HEK293 (cell line): ENCODE data around the gene SIRPA.

Experiments
- CTCF ChIA-PET: fragments of 350-600 bp; formaldehyde crosslinking; extraction: SDS; loops from one replicate; lab custom pipeline; 2021; ENCODE audit warnings: antibody characterized with exemption; lab: Yijun Ruan, JAX
- POLR2A ChIA-PET: fragments of 300-600 bp; formaldehyde crosslinking; extraction: SDS; loops from one replicate; lab custom pipeline; 2020; ENCODE audit warnings: antibody characterized with exemption, inconsistent platforms; lab: Yijun Ruan, JAX
- H3K27ac ChIP-seq: fragments of 200-500 bp; sonication (Bioruptor generic); 2 replicates; pipeline ENCODE4 v1.5.1; 2014; ENCODE audit warnings: low read depth, low read length, control low read depth, inconsistent platforms; ENCODE audit errors: extremely low read depth
- H3K36me3 ChIP-seq, 2 experiments: fragments of 200-500 bp in 1 of 2; sonication (Bioruptor generic) in 1 of 2; 1 replicate in 1 of 2; 2 replicates in 1 of 2; pipeline ENCODE4 v1.5.1; 2014 to 2017; ENCODE audit warnings: inconsistent platforms in 2 of 2, low read length in 2 of 2; ENCODE audit not compliant: control insufficient read depth in 2 of 2, insufficient read depth in 1 of 2
- H3K4me1 ChIP-seq: fragments of 200-500 bp; sonication (Bioruptor generic); 2 replicates; pipeline ENCODE4 v1.5.1; 2014; ENCODE audit warnings: mild to moderate bottlenecking, low read length, inconsistent platforms; ENCODE audit not compliant: control insufficient read depth, insufficient read depth
- H3K4me3 ChIP-seq: 2 replicates; pipeline ENCODE4 v1.5.1; 2011; ENCODE audit warnings: low read depth, mild to moderate bottlenecking, control low read depth, low read length, moderate library complexity
- H3K9me3 ChIP-seq: fragments of 200-500 bp; sonication (Bioruptor generic); 2 replicates; pipeline ENCODE4 v1.5.1; 2014; ENCODE audit warnings: low read depth, low read length, inconsistent platforms; ENCODE audit not compliant: control insufficient read depth, insufficient read depth
- EGR2 ChIP-seq: fragments of 450-650 bp; formaldehyde crosslinking; IDR thresholded peaks from 2 replicates; pipeline ENCODE4 v1.5.1; 2016; ENCODE audit warnings: low read depth, missing biosample characterization, missing genetic modification characterization
- RBAK ChIP-seq: fragments of 450-650 bp; formaldehyde crosslinking; IDR thresholded peaks from 2 replicates; pipeline ENCODE4 v1.5.1; 2016; ENCODE audit warnings: missing biosample characterization, missing genetic modification characterization
- SP2 ChIP-seq: fragments of 450-650 bp; formaldehyde crosslinking; IDR thresholded peaks from 2 replicates; pipeline ENCODE4 v1.5.1; 2016; ENCODE audit warnings: missing biosample characterization, missing genetic modification characterization
- YY2 ChIP-seq: fragments of 450-650 bp; formaldehyde crosslinking; IDR thresholded peaks from 2 replicates; pipeline ENCODE4 v1.5.1; 2016; ENCODE audit warnings: missing biosample characterization, missing genetic modification characterization
- ZBTB21 ChIP-seq: fragments of 450-650 bp; formaldehyde crosslinking; IDR thresholded peaks from 2 replicates; pipeline ENCODE4 v1.5.1; 2017; ENCODE audit warnings: missing biosample characterization, missing genetic modification characterization
- ZNF140 ChIP-seq: fragments of 450-650 bp; formaldehyde crosslinking; IDR thresholded peaks from 2 replicates; pipeline ENCODE4 v1.5.1; 2016; ENCODE audit warnings: missing biosample characterization, missing genetic modification characterization
- ZNF155 ChIP-seq: fragments of 450-650 bp; formaldehyde crosslinking; IDR thresholded peaks from 2 replicates; pipeline ENCODE4 v1.5.1; 2016; ENCODE audit warnings: missing biosample characterization, missing genetic modification characterization
- ZNF16 ChIP-seq: fragments of 450-650 bp; formaldehyde crosslinking; IDR thresholded peaks from 2 replicates; pipeline ENCODE4 v1.5.1; 2016; ENCODE audit warnings: low read depth, missing biosample characterization, missing genetic modification characterization
- ZNF404 ChIP-seq: fragments of 450-650 bp; formaldehyde crosslinking; IDR thresholded peaks from 2 replicates; pipeline ENCODE4 v1.5.1; 2017; ENCODE audit warnings: missing biosample characterization, missing genetic modification characterization
- ZNF416 ChIP-seq: fragments of 450-650 bp; formaldehyde crosslinking; IDR thresholded peaks from 2 replicates; pipeline ENCODE4 v1.5.1; 2016; ENCODE audit warnings: missing biosample characterization, missing genetic modification characterization
- ZNF521 ChIP-seq: fragments of 450-650 bp; formaldehyde crosslinking; IDR thresholded peaks from 2 replicates; pipeline ENCODE4 v1.5.1; 2017; ENCODE audit warnings: missing biosample characterization, mild to moderate bottlenecking, missing genetic modification characterization
- ZNF549 ChIP-seq: fragments of 450-650 bp; IDR thresholded peaks from 2 replicates; pipeline ENCODE4 v1.5.1; 2018; ENCODE audit warnings: missing biosample characterization, missing genetic modification characterization, mild to moderate bottlenecking, inconsistent platforms, moderate library complexity
- ZNF580 ChIP-seq: fragments of 450-650 bp; formaldehyde crosslinking; IDR thresholded peaks from 2 replicates; pipeline ENCODE4 v1.5.1; 2016; ENCODE audit warnings: missing biosample characterization, missing genetic modification characterization
- ZNF596 ChIP-seq: fragments of 450-650 bp; IDR thresholded peaks from 2 replicates; pipeline ENCODE4 v1.5.0; 2018; ENCODE audit warnings: missing biosample characterization, mild to moderate bottlenecking, missing genetic modification characterization, moderate library complexity
- ZNF623 ChIP-seq: fragments of 450-650 bp; formaldehyde crosslinking; IDR thresholded peaks from 2 replicates; pipeline ENCODE4 v1.5.1; 2016; ENCODE audit warnings: missing biosample characterization, missing genetic modification characterization
- ZNF624 ChIP-seq: fragments of 450-650 bp; formaldehyde crosslinking; IDR thresholded peaks from 2 replicates; pipeline ENCODE4 v1.5.1; 2017; ENCODE audit warnings: missing biosample characterization, missing genetic modification characterization
- ZNF677 ChIP-seq: fragments of 450-650 bp; IDR thresholded peaks from 2 replicates; pipeline ENCODE4 v1.5.0; 2018; ENCODE audit warnings: missing biosample characterization, mild to moderate bottlenecking, missing genetic modification characterization, moderate library complexity
- ZNF704 ChIP-seq: fragments of 450-650 bp; formaldehyde crosslinking; IDR thresholded peaks from 2 replicates; pipeline ENCODE4 v1.5.1; 2016; ENCODE audit warnings: missing biosample characterization, missing genetic modification characterization
- ZNF837 ChIP-seq: fragments of 450-650 bp; formaldehyde crosslinking; IDR thresholded peaks from 2 replicates; pipeline ENCODE4 v1.5.1; 2016; ENCODE audit warnings: missing biosample characterization, missing genetic modification characterization
- TF ChIP-seq, protein P1 (sequence below): fragments of 450-650 bp; formaldehyde crosslinking; IDR thresholded peaks from 2 replicates; pipeline ENCODE4 v1.5.1; 2016; ENCODE audit warnings: missing biosample characterization, missing genetic modification characterization, borderline replicate concordance
- TF ChIP-seq, protein P2 (sequence below): fragments of 450-650 bp; formaldehyde crosslinking; IDR thresholded peaks from 2 replicates; pipeline ENCODE4 v1.5.1; 2016; ENCODE audit warnings: missing biosample characterization, missing genetic modification characterization
- TF ChIP-seq, protein P3 (sequence below): fragments of 450-650 bp; formaldehyde crosslinking; IDR thresholded peaks from 2 replicates; pipeline ENCODE4 v1.5.1; 2017; ENCODE audit warnings: missing biosample characterization, missing genetic modification characterization
- TF ChIP-seq, protein P4 (sequence below): fragments of 450-650 bp; formaldehyde crosslinking; IDR thresholded peaks from 2 replicates; pipeline ENCODE4 v1.5.1; 2016; ENCODE audit warnings: missing biosample characterization, missing genetic modification characterization
- TF ChIP-seq, protein P5 (sequence below): fragments of 450-650 bp; formaldehyde crosslinking; IDR thresholded peaks from 2 replicates; pipeline ENCODE4 v1.5.1; 2016; ENCODE audit warnings: missing biosample characterization, missing genetic modification characterization

The SIRPA gene

DNA sequence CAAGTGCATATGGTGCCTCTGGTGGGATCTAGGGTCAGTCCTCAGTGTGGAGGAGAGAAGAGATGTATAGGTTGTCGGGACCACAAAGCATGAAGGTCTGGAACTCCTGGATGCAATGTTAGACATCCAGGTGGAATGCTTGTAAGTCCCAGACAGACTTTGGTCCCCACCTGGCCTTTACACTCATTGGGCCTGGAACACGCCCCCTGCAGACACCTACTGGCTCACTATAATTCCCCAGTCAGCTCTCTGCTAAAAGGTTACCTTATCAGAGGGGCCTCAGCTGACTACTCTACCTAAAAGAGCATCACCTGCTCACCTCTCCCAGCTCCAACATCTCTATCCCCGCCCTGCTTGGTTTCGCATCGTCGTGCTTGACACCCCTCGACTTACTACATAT is 41.7 kb upstream of the SIRPA start:
- Histone ChIP-seq H3K27ac (no peak overlapping the region), H3K4me3 (no peak overlapping the region), H3K9me3 (no peaks in the 10 kb centered on the region), H3K36me3 (no peaks in the 10 kb centered on the region), H3K4me1 (no peaks in the 10 kb centered on the region)
- ChIA-PET CTCF (interaction anchor here (0.8 to 1.3 kb wide), 2 partner anchors 51 to 88 kb away, joined by 4 to 5 read pairs; no protein-coding TSS in a partner anchor), POLR2A (no interaction called here)
- TF ChIP-seq YY2 (tag by site-specific recombination) (no peak), ZNF155 (tag by site-specific recombination) (no peak), ZNF549 (tag by site-specific recombination) (no peak)
- TF ChIP-seq, protein P1, sequence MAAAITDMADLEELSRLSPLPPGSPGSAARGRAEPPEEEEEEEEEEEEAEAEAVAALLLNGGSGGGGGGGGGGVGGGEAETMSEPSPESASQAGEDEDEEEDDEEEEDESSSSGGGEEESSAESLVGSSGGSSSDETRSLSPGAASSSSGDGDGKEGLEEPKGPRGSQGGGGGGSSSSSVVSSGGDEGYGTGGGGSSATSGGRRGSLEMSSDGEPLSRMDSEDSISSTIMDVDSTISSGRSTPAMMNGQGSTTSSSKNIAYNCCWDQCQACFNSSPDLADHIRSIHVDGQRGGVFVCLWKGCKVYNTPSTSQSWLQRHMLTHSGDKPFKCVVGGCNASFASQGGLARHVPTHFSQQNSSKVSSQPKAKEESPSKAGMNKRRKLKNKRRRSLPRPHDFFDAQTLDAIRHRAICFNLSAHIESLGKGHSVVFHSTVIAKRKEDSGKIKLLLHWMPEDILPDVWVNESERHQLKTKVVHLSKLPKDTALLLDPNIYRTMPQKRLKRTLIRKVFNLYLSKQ (tag by site-specific recombination): no peak

DNA sequence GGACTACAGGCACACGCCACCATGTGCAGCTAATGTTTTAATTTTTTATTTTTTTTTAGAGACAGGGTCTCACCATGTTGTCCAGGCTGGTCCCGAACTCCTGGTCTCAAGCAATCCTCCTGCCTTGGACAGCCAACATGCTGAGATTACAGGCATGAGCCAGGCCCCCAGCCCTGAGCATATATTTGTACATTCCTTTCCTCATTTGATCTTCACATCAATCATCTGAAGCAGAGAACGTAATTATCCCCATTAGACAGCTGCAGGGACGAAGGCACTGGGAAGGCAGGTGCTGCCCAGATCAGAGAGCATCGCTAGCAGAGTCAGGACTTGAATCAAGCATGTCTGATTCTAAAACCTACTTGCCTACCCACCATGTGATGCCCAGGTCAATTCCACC is 41.0 kb upstream of the SIRPA start:
- Histone ChIP-seq H3K4me3 (no peak overlapping the region), H3K4me1 (no peaks in the 10 kb centered on the region), H3K9me3 (no peaks in the 10 kb centered on the region), H3K27ac (no peak overlapping the region), H3K36me3 (no peaks in the 10 kb centered on the region)
- ChIA-PET POLR2A (no interaction called here), CTCF (interaction anchor here (1.1 kb wide), 1 partner anchor 52 kb away, joined by 3 read pairs; no protein-coding TSS in a partner anchor)
- TF ChIP-seq ZNF16 (tag by site-specific recombination): no peak
- TF ChIP-seq, protein P2, sequence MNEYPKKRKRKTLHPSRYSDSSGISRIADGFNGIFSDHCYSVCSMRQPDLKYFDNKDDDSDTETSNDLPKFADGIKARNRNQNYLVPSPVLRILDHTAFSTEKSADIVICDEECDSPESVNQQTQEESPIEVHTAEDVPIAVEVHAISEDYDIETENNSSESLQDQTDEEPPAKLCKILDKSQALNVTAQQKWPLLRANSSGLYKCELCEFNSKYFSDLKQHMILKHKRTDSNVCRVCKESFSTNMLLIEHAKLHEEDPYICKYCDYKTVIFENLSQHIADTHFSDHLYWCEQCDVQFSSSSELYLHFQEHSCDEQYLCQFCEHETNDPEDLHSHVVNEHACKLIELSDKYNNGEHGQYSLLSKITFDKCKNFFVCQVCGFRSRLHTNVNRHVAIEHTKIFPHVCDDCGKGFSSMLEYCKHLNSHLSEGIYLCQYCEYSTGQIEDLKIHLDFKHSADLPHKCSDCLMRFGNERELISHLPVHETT (tag by site-specific recombination): no peak
- TF ChIP-seq ZNF623 (tag by site-specific recombination): no peak
- TF ChIP-seq, protein P3, sequence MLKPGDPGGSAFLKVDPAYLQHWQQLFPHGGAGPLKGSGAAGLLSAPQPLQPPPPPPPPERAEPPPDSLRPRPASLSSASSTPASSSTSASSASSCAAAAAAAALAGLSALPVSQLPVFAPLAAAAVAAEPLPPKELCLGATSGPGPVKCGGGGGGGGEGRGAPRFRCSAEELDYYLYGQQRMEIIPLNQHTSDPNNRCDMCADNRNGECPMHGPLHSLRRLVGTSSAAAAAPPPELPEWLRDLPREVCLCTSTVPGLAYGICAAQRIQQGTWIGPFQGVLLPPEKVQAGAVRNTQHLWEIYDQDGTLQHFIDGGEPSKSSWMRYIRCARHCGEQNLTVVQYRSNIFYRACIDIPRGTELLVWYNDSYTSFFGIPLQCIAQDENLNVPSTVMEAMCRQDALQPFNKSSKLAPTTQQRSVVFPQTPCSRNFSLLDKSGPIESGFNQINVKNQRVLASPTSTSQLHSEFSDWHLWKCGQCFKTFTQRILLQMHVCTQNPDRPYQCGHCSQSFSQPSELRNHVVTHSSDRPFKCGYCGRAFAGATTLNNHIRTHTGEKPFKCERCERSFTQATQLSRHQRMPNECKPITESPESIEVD (tag by site-specific recombination): no peak
- TF ChIP-seq ZNF677 (tag by site-specific recombination): no peak
- no peak for TF ChIP-seq ZBTB21 (tag by site-specific recombination)
- TF ChIP-seq, protein P4, sequence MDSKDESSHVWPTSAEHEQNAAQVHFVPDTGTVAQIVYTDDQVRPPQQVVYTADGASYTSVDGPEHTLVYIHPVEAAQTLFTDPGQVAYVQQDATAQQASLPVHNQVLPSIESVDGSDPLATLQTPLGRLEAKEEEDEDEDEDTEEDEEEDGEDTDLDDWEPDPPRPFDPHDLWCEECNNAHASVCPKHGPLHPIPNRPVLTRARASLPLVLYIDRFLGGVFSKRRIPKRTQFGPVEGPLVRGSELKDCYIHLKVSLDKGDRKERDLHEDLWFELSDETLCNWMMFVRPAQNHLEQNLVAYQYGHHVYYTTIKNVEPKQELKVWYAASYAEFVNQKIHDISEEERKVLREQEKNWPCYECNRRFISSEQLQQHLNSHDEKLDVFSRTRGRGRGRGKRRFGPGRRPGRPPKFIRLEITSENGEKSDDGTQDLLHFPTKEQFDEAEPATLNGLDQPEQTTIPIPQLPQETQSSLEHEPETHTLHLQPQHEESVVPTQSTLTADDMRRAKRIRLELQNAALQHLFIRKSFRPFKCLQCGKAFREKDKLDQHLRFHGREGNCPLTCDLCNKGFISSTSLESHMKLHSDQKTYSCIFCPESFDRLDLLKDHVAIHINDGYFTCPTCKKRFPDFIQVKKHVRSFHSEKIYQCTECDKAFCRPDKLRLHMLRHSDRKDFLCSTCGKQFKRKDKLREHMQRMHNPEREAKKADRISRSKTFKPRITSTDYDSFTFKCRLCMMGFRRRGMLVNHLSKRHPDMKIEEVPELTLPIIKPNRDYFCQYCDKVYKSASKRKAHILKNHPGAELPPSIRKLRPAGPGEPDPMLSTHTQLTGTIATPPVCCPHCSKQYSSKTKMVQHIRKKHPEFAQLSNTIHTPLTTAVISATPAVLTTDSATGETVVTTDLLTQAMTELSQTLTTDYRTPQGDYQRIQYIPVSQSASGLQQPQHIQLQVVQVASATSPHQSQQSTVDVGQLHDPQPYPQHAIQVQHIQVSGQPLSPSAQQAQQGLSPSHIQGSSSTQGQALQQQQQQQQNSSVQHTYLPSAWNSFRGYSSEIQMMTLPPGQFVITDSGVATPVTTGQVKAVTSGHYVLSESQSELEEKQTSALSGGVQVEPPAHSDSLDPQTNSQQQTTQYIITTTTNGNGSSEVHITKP (tag by site-specific recombination): no peak
- no peak for TF ChIP-seq SP2 (tag by site-specific recombination)
- TF ChIP-seq ZNF704 (tag by site-specific recombination): no peak
- no peak for TF ChIP-seq RBAK
- TF ChIP-seq ZNF140 (tag by site-specific recombination): no peak
- no peak for TF ChIP-seq ZNF580 (tag by site-specific recombination)
- no peak for TF ChIP-seq ZNF624 (tag by site-specific recombination)
- no peak for TF ChIP-seq ZNF404 (tag by site-specific recombination)
- TF ChIP-seq, protein P5, sequence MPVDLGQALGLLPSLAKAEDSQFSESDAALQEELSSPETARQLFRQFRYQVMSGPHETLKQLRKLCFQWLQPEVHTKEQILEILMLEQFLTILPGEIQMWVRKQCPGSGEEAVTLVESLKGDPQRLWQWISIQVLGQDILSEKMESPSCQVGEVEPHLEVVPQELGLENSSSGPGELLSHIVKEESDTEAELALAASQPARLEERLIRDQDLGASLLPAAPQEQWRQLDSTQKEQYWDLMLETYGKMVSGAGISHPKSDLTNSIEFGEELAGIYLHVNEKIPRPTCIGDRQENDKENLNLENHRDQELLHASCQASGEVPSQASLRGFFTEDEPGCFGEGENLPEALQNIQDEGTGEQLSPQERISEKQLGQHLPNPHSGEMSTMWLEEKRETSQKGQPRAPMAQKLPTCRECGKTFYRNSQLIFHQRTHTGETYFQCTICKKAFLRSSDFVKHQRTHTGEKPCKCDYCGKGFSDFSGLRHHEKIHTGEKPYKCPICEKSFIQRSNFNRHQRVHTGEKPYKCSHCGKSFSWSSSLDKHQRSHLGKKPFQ (tag by site-specific recombination): no peak
- no peak for TF ChIP-seq ZNF521 (tag by site-specific recombination)
- no peak for TF ChIP-seq EGR2
- TF ChIP-seq ZNF837 (tag by site-specific recombination): no peak
- no peak for TF ChIP-seq ZNF416 (tag by site-specific recombination)
- TF ChIP-seq ZNF596 (tag by site-specific recombination): no peak
